Activated CD4-positive, alpha-beta memory T cell treated with anti-CD3 and anti-CD28 coated beads, Interleukin-2, amount 10 ng/mL, durations not matched to agents 7 days and 5 days (primary cell): ENCODE results near the gene FANCL. TPM values are rescaled to one million over a fixed set of nuclear protein-coding genes. Genes with fewer than 3 reads are reported as not detected.
"Not testable (repeated sequence)": the region's sequence is repeated elsewhere in the genome, so short reads cannot be mapped to it uniquely, and the experiment has no call there.

Source experiments
- CTCF ChIA-PET: fragments of 350-600 bp; sonication (Branson Sonifier 250); formaldehyde crosslinking; loops from one replicate; lab custom pipeline; 2021; ENCODE audit warnings: antibody characterized with exemption, inconsistent platforms; lab: Charles Lee
- POLR2A ChIA-PET: fragments of 350-600 bp; sonication (Branson Sonifier 250); formaldehyde crosslinking; loops from one replicate; lab custom pipeline; 2021; ENCODE audit warnings: antibody characterized with exemption; lab: Charles Lee
- DNase-seq: peaks from one replicate; pipeline ENCODE4 v3.0.0-alpha.2; 2020
- H3K27ac Mint-ChIP-seq: one replicate; pipeline ENCODE4 v1.8.0; 2021; ENCODE audit warnings: mild to moderate bottlenecking, mixed read lengths
- H3K27me3 Mint-ChIP-seq: one replicate; pipeline ENCODE4 v1.8.0; 2021; ENCODE audit warnings: mixed read lengths
- H3K36me3 Mint-ChIP-seq: one replicate; pipeline ENCODE4 v1.8.0; 2021; ENCODE audit warnings: low read depth, mixed read lengths
- H3K4me1 Mint-ChIP-seq: one replicate; pipeline ENCODE4 v1.8.0; 2021; ENCODE audit warnings: mixed read lengths
- H3K4me3 Mint-ChIP-seq: one replicate; pipeline ENCODE4 v1.8.0; 2021; ENCODE audit warnings: mild to moderate bottlenecking, mixed read lengths
- H3K9me3 Mint-ChIP-seq: one replicate; pipeline ENCODE4 v1.8.0; 2021; ENCODE audit warnings: mixed read lengths
- total RNA-seq, 2 experiments: library from RNA; stranded (reverse); gene quantifications; one replicate each; pipeline ENCODE4 v1.2.3, GENCODE V29; 2021

The FANCL gene
- total RNA-seq, 2 experiments from 2014 or later: 15.5 to 19.7 TPM

GRCh38 chr2:58195662-58196061, 45.5 kb downstream of the FANCL start:
- DNase-seq: no peak
- CTCF ChIA-PET: no interaction called here
- Mint-ChIP-seq H3K27ac (no peak overlapping the region), H3K9me3 (no peaks in the 10 kb centered on the region), H3K27me3 (no peaks in the 10 kb centered on the region), H3K4me1 (no peaks in the 10 kb centered on the region), H3K4me3 (no peak overlapping the region), H3K36me3 (peaks cover 7% of the 10 kb centered on the region)
- POLR2A ChIA-PET: no interaction called here

GRCh38 chr2:58194458-58194857, 46.7 kb downstream of the FANCL start:
- Mint-ChIP-seq H3K27ac (no peak overlapping the region), H3K4me3 (no peak overlapping the region), H3K4me1 (no peaks in the 10 kb centered on the region), H3K9me3 (no peaks in the 10 kb centered on the region), H3K36me3 (peaks cover 7% of the 10 kb centered on the region), H3K27me3 (no peaks in the 10 kb centered on the region)
- ChIA-PET POLR2A (no interaction called here), CTCF (no interaction called here)
- DNase-seq: no peak

- H3K4me3 Mint-ChIP-seq, H3K27ac Mint-ChIP-seq, CTCF ChIA-PET, H3K4me1 Mint-ChIP-seq, H3K9me3 Mint-ChIP-seq, H3K27me3 Mint-ChIP-seq, DNase-seq, POLR2A ChIA-PET: not testable (repeated sequence)
- peaks cover 25% of the 10 kb centered on the region for H3K36me3 Mint-ChIP-seq
These were observed 54.1 kb downstream of the FANCL start for GRCh38 chr2:58187022-58187421.

- DNase-seq: no peak
- H3K4me3 Mint-ChIP-seq: no peak overlapping the region
- no peaks in the 10 kb centered on the region for H3K9me3 Mint-ChIP-seq
- H3K36me3 Mint-ChIP-seq: peaks cover 22% of the 10 kb centered on the region
- H3K4me1 Mint-ChIP-seq: no peaks in the 10 kb centered on the region
- no peak overlapping the region for H3K27ac Mint-ChIP-seq
- H3K27me3 Mint-ChIP-seq: no peaks in the 10 kb centered on the region
- POLR2A ChIA-PET: no interaction called here
- CTCF ChIA-PET: no interaction called here
These were observed 54.6 kb downstream of the FANCL start for GRCh38 chr2:58186501-58186900.

GRCh38 chr2:58182527-58182926, 58.6 kb downstream of the FANCL start:
- ChIA-PET POLR2A (no interaction called here), CTCF (no interaction called here)
- Mint-ChIP-seq H3K4me3 (no peak overlapping the region), H3K36me3 (peaks cover 31% of the 10 kb centered on the region), H3K4me1 (peaks cover 1% of the 10 kb centered on the region), H3K27me3 (no peaks in the 10 kb centered on the region), H3K9me3 (no peaks in the 10 kb centered on the region), H3K27ac (no peak overlapping the region)
- DNase-seq: no peak

GRCh38 chr2:58180635-58181034, 60.5 kb downstream of the FANCL start:
- POLR2A ChIA-PET: no interaction called here

GRCh38 chr2:58180175-58180574, 61.0 kb downstream of the FANCL start:
- CTCF ChIA-PET: interaction anchor here (1.0 kb wide), 1 partner anchor 10 kb away, joined by 3 read pairs; no protein-coding TSS in a partner anchor
- H3K36me3 Mint-ChIP-seq: peaks cover 20% of the 10 kb centered on the region
- H3K4me3 Mint-ChIP-seq, H3K9me3 Mint-ChIP-seq, H3K27me3 Mint-ChIP-seq, H3K4me1 Mint-ChIP-seq, DNase-seq, POLR2A ChIA-PET, H3K27ac Mint-ChIP-seq: not testable (repeated sequence)

More at GRCh38 chr2:58180635-58181034, 60.5 kb downstream of the FANCL start:
- Mint-ChIP-seq H3K27ac (no peak overlapping the region), H3K4me3 (no peak overlapping the region), H3K9me3 (no peaks in the 10 kb centered on the region), H3K4me1 (peaks cover 1% of the 10 kb centered on the region), H3K27me3 (no peaks in the 10 kb centered on the region), H3K36me3 (peaks cover 20% of the 10 kb centered on the region)
- CTCF ChIA-PET: no interaction called here
- no peak for DNase-seq

GRCh38 chr2:58177187-58177586, 63.9 kb downstream of the FANCL start:
- H3K27ac Mint-ChIP-seq, H3K4me1 Mint-ChIP-seq, H3K4me3 Mint-ChIP-seq, DNase-seq, H3K27me3 Mint-ChIP-seq, H3K9me3 Mint-ChIP-seq, POLR2A ChIA-PET, CTCF ChIA-PET: not testable (repeated sequence)
- peaks cover 43% of the 10 kb centered on the region for H3K36me3 Mint-ChIP-seq

GRCh38 chr2:58171831-58172230, 69.3 kb downstream of the FANCL start:
- Mint-ChIP-seq H3K9me3 (peaks cover 14% of the 10 kb centered on the region), H3K36me3 (peaks cover 50% of the 10 kb centered on the region)
- POLR2A ChIA-PET, H3K4me3 Mint-ChIP-seq, DNase-seq, CTCF ChIA-PET, H3K27ac Mint-ChIP-seq, H3K27me3 Mint-ChIP-seq, H3K4me1 Mint-ChIP-seq: not testable (repeated sequence)

GRCh38 chr2:58170334-58170933, 70.7 kb downstream of the FANCL start:
- H3K4me1 Mint-ChIP-seq, H3K4me3 Mint-ChIP-seq, H3K27me3 Mint-ChIP-seq, CTCF ChIA-PET, DNase-seq, POLR2A ChIA-PET, H3K27ac Mint-ChIP-seq: not testable (repeated sequence)
- Mint-ChIP-seq H3K36me3 (peaks cover 54% of the 10 kb centered on the region), H3K9me3 (peaks cover 14% of the 10 kb centered on the region)

GRCh38 chr2:58169845-58170244, 71.3 kb downstream of the FANCL start:
- Mint-ChIP-seq H3K36me3 (peaks cover 57% of the 10 kb centered on the region), H3K9me3 (peaks cover 14% of the 10 kb centered on the region)
- H3K27me3 Mint-ChIP-seq, DNase-seq, H3K4me1 Mint-ChIP-seq, H3K27ac Mint-ChIP-seq, H3K4me3 Mint-ChIP-seq, CTCF ChIA-PET, POLR2A ChIA-PET: not testable (repeated sequence)

- H3K36me3 Mint-ChIP-seq: peaks cover 43% of the 10 kb centered on the region
- DNase-seq, H3K27ac Mint-ChIP-seq, H3K9me3 Mint-ChIP-seq, H3K4me1 Mint-ChIP-seq, H3K4me3 Mint-ChIP-seq, POLR2A ChIA-PET, H3K27me3 Mint-ChIP-seq: not testable (repeated sequence)
- CTCF ChIA-PET: interaction anchor here (1.3 kb wide), 1 partner anchor 11 kb away, joined by 3 read pairs; no protein-coding TSS in a partner anchor
These were observed 73.0 kb downstream of the FANCL start for GRCh38 chr2:58168130-58168529.

- Mint-ChIP-seq H3K27me3 (no peaks in the 10 kb centered on the region), H3K9me3 (no peaks in the 10 kb centered on the region), H3K4me3 (no peak overlapping the region), H3K4me1 (no peaks in the 10 kb centered on the region), H3K27ac (no peak overlapping the region), H3K36me3 (peaks cover 37% of the 10 kb centered on the region)
- ChIA-PET CTCF (no interaction called here), POLR2A (no interaction called here)
- DNase-seq: no peak
These were observed 77.2 kb downstream of the FANCL start for GRCh38 chr2:58163913-58164312.

- Mint-ChIP-seq H3K36me3 (peaks cover 64% of the 10 kb centered on the region), H3K27ac (no peak overlapping the region), H3K4me3 (no peak overlapping the region), H3K9me3 (no peaks in the 10 kb centered on the region), H3K27me3 (no peaks in the 10 kb centered on the region), H3K4me1 (no peaks in the 10 kb centered on the region)
- no peak for DNase-seq
- CTCF ChIA-PET: interaction anchor here (1.0 kb wide), 1 partner anchor 10 kb away, joined by 3 read pairs; no protein-coding TSS in a partner anchor
- POLR2A ChIA-PET: interaction anchor here (0.6 kb wide), 1 partner anchor 32 kb away, joined by 3 read pairs; no protein-coding TSS in a partner anchor
These were observed 82.6 kb downstream of the FANCL start for GRCh38 chr2:58158481-58158880.
